Esophagus muscularis mucosa (tissue), 4 donors: ENCODE measurements around the gene LTBP2. TPM values are rescaled to one million over a fixed set of nuclear protein-coding genes. Genes with fewer than 3 reads are reported as not detected.

ENCODE experiments used
- DNase-seq: peaks from one replicate; pipeline ENCODE4 v3.0.0-alpha.2; 2017; ENCODE audit errors: extremely low spot score
- H3K27ac ChIP-seq, 4 donors: fragments of 200-600 bp; sonication (generic); replicated peaks in 1 of 4; 1 replicate in 3 of 4; 2 replicates in 1 of 4; pipeline ENCODE4 v1.5.1; 2016 to 2019; ENCODE audit warnings: mild to moderate bottlenecking in 1 of 4
- H3K27me3 ChIP-seq, 4 donors: fragments of 200-600 bp; sonication (generic); one replicate each; pipeline versions ENCODE4 v1.5.1 to v1.6.0; 2016 to 2019
- H3K36me3 ChIP-seq, 4 donors: fragments of 200-600 bp; sonication (generic); one replicate each; pipeline ENCODE4 v1.5.1; 2016 to 2019
- H3K4me1 ChIP-seq, 4 donors: fragments of 200-600 bp; sonication (generic); one replicate each; pipeline ENCODE4 v1.5.1; 2016 to 2019
- H3K4me3 ChIP-seq, 4 donors: fragments of 200-600 bp; sonication (generic); 1 replicate in 2 of 4; 2 replicates in 2 of 4; pipeline ENCODE4 v1.5.1; 2016 to 2019; ENCODE audit warnings: mild to moderate bottlenecking in 4 of 4, moderate library complexity in 1 of 4
- H3K9me3 ChIP-seq, 4 donors: fragments of 200-600 bp; sonication (generic); 1 replicate in 3 of 4; 2 replicates in 1 of 4; pipeline ENCODE4 v1.5.1; 2016 to 2019
- CTCF ChIP-seq, 3 experiments: fragments of 200-600 bp in 2 of 3; fragments of 450-650 bp in 1 of 3; sonication (generic) in 2 of 3; IDR thresholded peaks; one replicate each; pipeline ENCODE4 v1.5.1; 2017 to 2019; ENCODE audit warnings: antibody characterized with exemption in 3 of 3, mild to moderate bottlenecking in 2 of 3, moderate library complexity in 1 of 3
- EP300 ChIP-seq: sonication (generic); formaldehyde crosslinking; IDR thresholded peaks from one replicate; pipeline ENCODE4 v1.6.1; 2017; ENCODE audit warnings: antibody characterized with exemption
- POLR2A ChIP-seq: fragments of 450-650 bp; IDR thresholded peaks from one replicate; pipeline ENCODE4 v1.6.1; 2017; ENCODE audit warnings: antibody characterized with exemption, moderate library complexity, mild to moderate bottlenecking, low read depth
- POLR2AphosphoS5 ChIP-seq, 2 donors: sonication (generic); formaldehyde crosslinking; IDR thresholded peaks; one replicate each; pipeline ENCODE4 v1.6.1; 2017; ENCODE audit warnings: antibody characterized with exemption in 2 of 2
- WGBS: methylation state at CpG from one replicate; pipeline ENCODE4 v1.1.5; 2018; 5-methylcytosine and 5-hydroxymethylcytosine counted together
- intact Hi-C: fragments of 100-400 bp; cut with DNase I; formaldehyde crosslinking; loops from one replicate; pipeline ENCODE4 v1.15.1; 2023
- total RNA-seq, 4 donors: library from RNA; depleted of rRNA; stranded (reverse); fragments of >200 nt; gene quantifications; one replicate each; pipeline versions ENCODE4 v1.1.0 to v1.2.1, GENCODE V29; 2016

The LTBP2 gene
- total RNA-seq, 4 donors from 2014 or later, result 62.0 to 151 (median 109) TPM

- Histone ChIP-seq H3K4me1 (peaks cover 35 to 88% (median 86%) of the 10 kb centered on the region in 4 donors), H3K27ac (peak overlapping the region; percentile 78 to 91 (median 86)), H3K36me3 (no peaks in the 10 kb centered on the region), H3K27me3 (no peaks in the 10 kb centered on the region), H3K4me3 (no peak overlapping the region), H3K9me3 (no peaks in the 10 kb centered on the region)
- WGBS, result 90% methylated on average over 4 of the region's 4 CpGs
- intact Hi-C loops, result no loop called here
- DNase-seq, result no peak
- TF ChIP-seq CTCF (IDR thresholded peaks at IDR 0.05) (no peak), POLR2AphosphoS5 (IDR thresholded peaks at IDR 0.05) (no peak), POLR2A (no peak), EP300 (no peak)
These were observed 38.0 kb downstream of the LTBP2 start for GRCh38 chr14:74574090-74574433.

- Histone ChIP-seq H3K4me3 (no peak overlapping the region), H3K27ac (peak overlapping the region; percentile 78 to 91 (median 86)), H3K9me3 (no peaks in the 10 kb centered on the region), H3K36me3 (no peaks in the 10 kb centered on the region), H3K27me3 (no peaks in the 10 kb centered on the region), H3K4me1 (peaks cover 34 to 93% (median 89%) of the 10 kb centered on the region in 4 donors)
- WGBS, result 71% methylated on average over 13 of the region's 13 CpGs
- TF ChIP-seq POLR2A (no peak), POLR2AphosphoS5 (IDR thresholded peaks at IDR 0.05) (no peak), CTCF (IDR thresholded peaks at IDR 0.05) (no peak), EP300 (no peak)
- no peak for DNase-seq
- intact Hi-C loops, result no loop called here
These were observed 38.5 kb downstream of the LTBP2 start for GRCh38 chr14:74573421-74574089.

GRCh38 chr14:74572726-74573301, 39.2 kb downstream of the LTBP2 start:
- no peak for DNase-seq
- Histone ChIP-seq H3K4me1 (peaks cover 37 to 98% (median 95%) of the 10 kb centered on the region in 4 donors), H3K9me3 (no peaks in the 10 kb centered on the region), H3K36me3 (no peaks in the 10 kb centered on the region), H3K27ac (peak overlapping the region; percentile 78 to 91 (median 86)), H3K27me3 (no peaks in the 10 kb centered on the region), H3K4me3 (peak overlapping the region; percentile 11 to 47 (median 36))
- intact Hi-C loops, result no loop called here
- TF ChIP-seq POLR2AphosphoS5 (IDR thresholded peaks at IDR 0.05), result peak in 1 of 2 donors; percentile 32
- no peak for TF ChIP-seq POLR2A
- 32% methylated on average over 15 of the region's 15 CpGs for WGBS

- DNase-seq, result no peak
- TF ChIP-seq POLR2AphosphoS5 (IDR thresholded peaks at IDR 0.05) (peak in 1 of 2 donors; percentile 38), EP300 (no peak), CTCF (IDR thresholded peaks at IDR 0.05) (no peak)
- Histone ChIP-seq H3K27me3 (no peaks in the 10 kb centered on the region), H3K36me3 (no peaks in the 10 kb centered on the region), H3K4me1 (peaks cover 36 to 100% (median 95%) of the 10 kb centered on the region in 4 donors), H3K9me3 (no peaks in the 10 kb centered on the region), H3K27ac (peak overlapping the region; percentile 78 to 91 (median 86)), H3K4me3 (peak overlapping the region; percentile 11 to 47 (median 36))
- 12% methylated on average over 8 of the region's 8 CpGs for WGBS
- intact Hi-C loops, result no loop called here
These were observed 39.9 kb downstream of the LTBP2 start for GRCh38 chr14:74571901-74572725.

- intact Hi-C loops, result no loop called here
- no peak for TF ChIP-seq POLR2AphosphoS5 (IDR thresholded peaks at IDR 0.05)
- TF ChIP-seq CTCF (IDR thresholded peaks at IDR 0.05), result no peak
- TF ChIP-seq POLR2A, result no peak
- no peak for TF ChIP-seq EP300
- DNase-seq, result no peak
- H3K4me1 ChIP-seq, result peaks cover 38 to 100% (median 95%) of the 10 kb centered on the region in 4 donors
- no peaks in the 10 kb centered on the region for H3K27me3 ChIP-seq
- 9% methylated on average over 9 of the region's 9 CpGs for WGBS
- H3K4me3 ChIP-seq, result peak overlapping the region in 3 of 4 donors; percentile 11 to 47 (median 45)
- no peaks in the 10 kb centered on the region for H3K36me3 ChIP-seq
- H3K27ac ChIP-seq, result peak overlapping the region; percentile 78 to 91 (median 86)
- no peaks in the 10 kb centered on the region for H3K9me3 ChIP-seq
These were observed 40.6 kb downstream of the LTBP2 start for GRCh38 chr14:74571441-74571841.
